Measurements from ENCODE around the gene DMRTB1. TPM values are rescaled to one million over a fixed set of nuclear protein-coding genes. Genes with fewer than 3 reads are reported as not detected.

DMRTB1 gene
- polyA plus RNA-seq, 1 donor, result not detected

Other genes starting within 250 kb of the DMRTB1 start
- gene CZIB, start 238.8 kb upstream of the DMRTB1 start, polyA plus RNA-seq, result 73.2 TPM
- 74.3 TPM for gene MAGOH, start 220.9 kb upstream of the DMRTB1 start, polyA plus RNA-seq
- gene LRP8, start 131.3 kb upstream of the DMRTB1 start, polyA plus RNA-seq, result 4.1 TPM

Measured in large intestine (tissue), 1 donor.